ENCODE data around the gene IGF2BP3.

The IGF2BP3 gene

DNA sequence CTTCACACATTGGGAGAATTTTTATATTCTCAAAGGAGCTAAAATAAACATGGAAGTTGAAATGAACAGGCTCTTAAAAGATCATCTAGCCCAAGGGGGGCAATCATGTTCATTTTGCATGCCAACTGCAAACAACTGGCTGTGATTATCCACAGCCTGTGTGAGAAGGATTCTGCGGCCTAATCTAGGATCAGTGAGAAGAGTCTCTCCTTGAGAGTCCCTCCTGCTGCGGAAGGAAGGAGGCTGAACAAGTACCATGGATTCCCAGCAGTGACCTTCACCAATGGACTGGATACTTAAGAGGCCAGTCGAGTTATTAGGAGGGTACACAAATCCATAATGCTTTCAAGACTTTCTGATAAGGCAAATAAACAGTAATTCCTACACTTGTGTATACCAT is 76.7 kb downstream of the IGF2BP3 start:
- TF ChIP-seq, protein P1, sequence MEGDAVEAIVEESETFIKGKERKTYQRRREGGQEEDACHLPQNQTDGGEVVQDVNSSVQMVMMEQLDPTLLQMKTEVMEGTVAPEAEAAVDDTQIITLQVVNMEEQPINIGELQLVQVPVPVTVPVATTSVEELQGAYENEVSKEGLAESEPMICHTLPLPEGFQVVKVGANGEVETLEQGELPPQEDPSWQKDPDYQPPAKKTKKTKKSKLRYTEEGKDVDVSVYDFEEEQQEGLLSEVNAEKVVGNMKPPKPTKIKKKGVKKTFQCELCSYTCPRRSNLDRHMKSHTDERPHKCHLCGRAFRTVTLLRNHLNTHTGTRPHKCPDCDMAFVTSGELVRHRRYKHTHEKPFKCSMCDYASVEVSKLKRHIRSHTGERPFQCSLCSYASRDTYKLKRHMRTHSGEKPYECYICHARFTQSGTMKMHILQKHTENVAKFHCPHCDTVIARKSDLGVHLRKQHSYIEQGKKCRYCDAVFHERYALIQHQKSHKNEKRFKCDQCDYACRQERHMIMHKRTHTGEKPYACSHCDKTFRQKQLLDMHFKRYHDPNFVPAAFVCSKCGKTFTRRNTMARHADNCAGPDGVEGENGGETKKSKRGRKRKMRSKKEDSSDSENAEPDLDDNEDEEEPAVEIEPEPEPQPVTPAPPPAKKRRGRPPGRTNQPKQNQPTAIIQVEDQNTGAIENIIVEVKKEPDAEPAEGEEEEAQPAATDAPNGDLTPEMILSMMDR (conservative IDR thresholded peaks at IDR 0.05; ENCODE audit: low read length) = no peak
- no peak overlapping the region for H3K4me3 ChIP-seq (ENCODE audit: low read length)
- DNase-seq (ENCODE audit: low read depth) = no peak

DNA sequence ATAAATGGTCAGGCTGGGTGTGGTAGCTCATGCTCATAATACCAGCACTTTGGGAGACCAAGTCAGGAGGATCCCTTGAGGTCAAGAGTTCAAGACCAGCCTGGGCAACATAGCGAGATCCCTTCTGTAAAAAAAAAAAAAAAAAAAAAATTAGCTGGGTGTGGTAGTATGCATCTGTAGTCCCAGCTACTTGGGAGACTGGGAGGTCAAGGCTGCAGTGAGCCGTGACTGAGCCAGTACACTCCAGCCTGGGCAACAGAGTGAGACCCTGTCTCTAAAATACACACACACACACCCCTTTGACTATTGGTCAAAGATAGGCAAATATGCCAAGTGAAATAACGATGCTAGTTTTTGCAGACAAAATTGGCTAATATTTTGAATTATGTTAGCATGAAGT is 80.6 kb downstream of the IGF2BP3 start:
- H3K4me3 ChIP-seq (ENCODE audit: low read length) = no peak overlapping the region
- DNase-seq (ENCODE audit: low read depth) = no peak
- TF ChIP-seq, protein P1 (conservative IDR thresholded peaks at IDR 0.05; ENCODE audit: low read length) = no peak

- no peak overlapping the region for H3K4me3 ChIP-seq (ENCODE audit: low read length)
- TF ChIP-seq, protein P1 (conservative IDR thresholded peaks at IDR 0.05; ENCODE audit: low read length) = no peak
- DNase-seq (ENCODE audit: low read depth) = no peak
These were observed 82.7 kb downstream of the IGF2BP3 start for GRCh38 chr7:23387583-23387982.

DNA sequence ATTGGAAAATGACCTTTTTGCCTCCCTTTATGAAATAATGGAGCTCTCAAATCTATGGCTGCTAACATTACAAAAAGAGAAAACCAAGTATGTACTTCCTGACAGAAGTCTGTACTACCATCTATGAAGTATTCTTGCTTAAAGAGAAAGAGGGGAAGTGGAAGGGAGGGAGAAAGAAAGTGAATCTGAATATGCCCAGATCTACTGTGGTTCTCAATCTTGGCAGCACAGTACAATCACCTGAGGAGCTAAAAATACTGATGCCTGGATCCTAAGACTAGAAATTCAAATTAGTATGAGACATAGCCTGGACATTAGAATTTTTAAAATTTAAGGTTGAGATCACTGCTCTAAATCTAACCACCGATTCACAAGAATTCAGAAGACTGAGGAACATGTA is 85.2 kb downstream of the IGF2BP3 start:
- DNase-seq (ENCODE audit: low read depth) = no peak
- TF ChIP-seq, protein P1 (conservative IDR thresholded peaks at IDR 0.05; ENCODE audit: low read length) = no peak
- H3K4me3 ChIP-seq (ENCODE audit: low read length) = no peak overlapping the region

- H3K4me3 ChIP-seq (ENCODE audit: low read length) = no peak overlapping the region
- TF ChIP-seq, protein P1 (conservative IDR thresholded peaks at IDR 0.05; ENCODE audit: low read length) = no peak
- DNase-seq (ENCODE audit: low read depth) = peak; percentile 15
These were observed 87.1 kb downstream of the IGF2BP3 start for GRCh38 chr7:23383225-23383624.

DNA sequence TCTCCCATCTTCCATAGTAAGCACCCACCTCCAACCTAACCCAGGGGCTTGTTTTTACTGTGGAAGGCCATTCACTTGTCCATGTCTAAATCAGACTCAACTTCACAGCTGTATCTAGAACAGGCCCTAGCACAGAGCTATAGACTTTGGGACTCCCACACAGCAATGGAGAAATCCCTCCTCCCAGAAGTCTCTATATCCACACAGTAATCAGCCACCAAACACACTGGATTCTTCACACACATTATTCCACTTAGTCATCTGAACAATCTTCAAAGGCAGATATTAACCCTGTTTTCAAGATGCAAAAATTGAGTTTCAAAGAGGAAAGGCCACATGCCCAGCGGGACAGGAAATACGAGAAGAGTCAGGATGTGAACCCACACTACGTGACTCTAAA is 89.3 kb downstream of the IGF2BP3 start:
- H3K4me3 ChIP-seq (ENCODE audit: low read length) = no peak overlapping the region
- TF ChIP-seq, protein P1 (conservative IDR thresholded peaks at IDR 0.05; ENCODE audit: low read length) = no peak
- no peak for DNase-seq (ENCODE audit: low read depth)

DNA sequence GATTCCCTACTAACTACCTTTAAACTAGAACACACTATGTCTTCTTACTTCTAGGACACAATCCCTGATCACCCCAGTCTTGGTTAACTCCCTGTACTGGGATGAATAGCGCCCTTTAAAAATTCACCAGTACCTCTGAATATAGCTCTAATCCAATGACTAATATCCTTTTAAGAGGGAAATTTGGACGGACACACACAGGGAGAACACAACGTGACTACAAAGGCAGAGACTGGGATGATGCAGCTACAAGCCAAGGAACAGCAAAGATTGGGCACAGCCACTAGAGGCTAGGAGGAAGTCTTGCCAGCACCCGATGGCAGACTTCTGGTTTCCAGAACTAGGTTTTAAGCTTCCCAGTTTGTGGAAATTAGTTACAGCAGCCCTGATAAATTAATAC is 89.7 kb downstream of the IGF2BP3 start:
- no peak overlapping the region for H3K4me3 ChIP-seq (ENCODE audit: low read length)
- DNase-seq (ENCODE audit: low read depth) = no peak
- TF ChIP-seq, protein P1 (conservative IDR thresholded peaks at IDR 0.05; ENCODE audit: low read length) = no peak
